ENCODE measurements around the gene MAML2.

Gene MAML2

DNA sequence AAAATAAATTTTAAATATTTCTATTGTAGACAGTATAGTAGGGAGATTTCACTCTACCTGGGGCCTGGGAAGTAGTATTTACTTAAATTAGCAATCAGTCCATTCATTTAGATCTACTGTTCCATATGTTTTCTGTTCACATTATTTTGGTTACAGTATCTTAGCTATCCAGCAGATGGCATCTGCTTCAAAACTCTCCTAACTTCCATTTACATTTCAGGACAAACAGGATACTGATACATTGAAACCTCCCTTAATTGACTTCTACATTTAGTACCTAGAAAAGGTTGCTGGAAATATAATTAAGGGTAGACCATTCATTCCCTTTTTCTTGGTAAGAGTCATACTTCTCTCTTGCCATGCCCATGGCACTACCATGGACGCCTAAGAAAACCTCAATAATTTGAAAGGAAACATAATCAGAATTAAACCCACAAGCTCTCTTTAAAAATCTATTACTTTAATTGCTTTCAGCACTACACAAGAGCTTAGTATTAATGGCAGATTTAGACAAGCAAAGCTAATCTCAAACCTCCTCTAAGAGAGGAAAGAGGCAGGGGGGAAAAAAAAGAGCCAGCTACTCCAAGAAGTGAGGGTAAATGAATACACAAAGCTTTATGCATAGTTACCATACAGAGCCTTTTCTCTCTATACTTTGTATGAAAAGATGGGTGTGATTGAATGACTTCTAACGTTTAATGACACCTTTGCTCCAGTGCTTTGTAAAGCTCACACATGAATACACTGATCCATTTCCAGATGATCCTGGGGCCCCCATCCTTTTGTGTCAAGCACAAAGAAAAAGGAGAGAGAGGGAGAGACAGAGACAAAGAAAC is 287.9 kb downstream of the MAML2 start:
- DNase-seq: no peak

DNA sequence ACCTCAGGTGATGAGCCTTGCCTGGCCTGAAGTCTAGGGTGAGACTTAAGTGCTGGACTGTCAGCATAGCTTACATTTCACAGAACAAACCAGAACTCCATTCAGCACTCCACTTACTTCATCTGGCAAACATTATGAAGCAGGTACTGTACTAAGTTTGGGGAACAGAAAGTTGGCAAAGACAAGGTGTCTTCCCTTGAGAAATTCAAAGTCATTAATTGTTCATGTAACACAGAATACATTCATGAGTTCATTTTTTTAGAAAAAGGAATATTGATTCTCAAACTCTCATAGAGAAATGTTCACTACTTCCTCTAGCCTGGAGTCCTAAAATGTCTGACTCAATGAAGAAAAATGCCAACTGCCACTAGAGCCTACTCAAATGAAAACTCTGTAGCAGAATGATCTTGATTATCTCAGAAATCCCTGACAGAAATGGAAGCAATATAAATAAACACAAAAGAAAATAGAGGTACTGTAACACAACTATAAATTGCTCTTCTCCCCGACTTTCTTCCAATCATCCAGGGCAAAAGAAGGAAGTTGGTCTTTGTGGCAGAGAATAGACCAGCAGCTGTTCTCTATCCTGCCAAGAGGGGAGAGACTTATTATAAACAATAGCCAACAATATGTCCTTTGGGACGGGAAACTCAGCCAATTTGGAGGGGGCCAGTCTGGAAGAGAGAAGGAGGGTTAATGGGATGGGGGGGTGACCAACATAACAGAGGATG is 289.9 kb downstream of the MAML2 start:
- no peak for DNase-seq

DNA sequence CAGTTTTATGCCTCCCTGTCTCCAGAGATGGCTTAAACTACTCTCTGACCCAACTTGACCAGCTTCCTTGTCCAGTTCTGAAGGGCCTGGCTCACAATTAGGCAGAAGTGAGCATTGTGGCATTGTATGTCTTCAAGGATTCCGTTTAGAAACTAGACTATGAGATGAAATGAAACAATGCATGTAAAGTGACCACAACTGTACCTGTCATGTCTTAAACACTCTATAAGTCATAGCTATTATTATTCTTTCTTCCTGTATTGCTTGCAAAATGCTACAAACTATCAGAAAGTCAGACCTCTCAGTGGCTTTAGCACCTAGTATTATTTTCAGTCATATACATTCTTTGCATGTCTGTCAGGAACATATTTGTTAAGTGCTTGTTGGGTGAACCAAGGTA is 291.2 kb downstream of the MAML2 start:
- DNase-seq: no peak

DNA sequence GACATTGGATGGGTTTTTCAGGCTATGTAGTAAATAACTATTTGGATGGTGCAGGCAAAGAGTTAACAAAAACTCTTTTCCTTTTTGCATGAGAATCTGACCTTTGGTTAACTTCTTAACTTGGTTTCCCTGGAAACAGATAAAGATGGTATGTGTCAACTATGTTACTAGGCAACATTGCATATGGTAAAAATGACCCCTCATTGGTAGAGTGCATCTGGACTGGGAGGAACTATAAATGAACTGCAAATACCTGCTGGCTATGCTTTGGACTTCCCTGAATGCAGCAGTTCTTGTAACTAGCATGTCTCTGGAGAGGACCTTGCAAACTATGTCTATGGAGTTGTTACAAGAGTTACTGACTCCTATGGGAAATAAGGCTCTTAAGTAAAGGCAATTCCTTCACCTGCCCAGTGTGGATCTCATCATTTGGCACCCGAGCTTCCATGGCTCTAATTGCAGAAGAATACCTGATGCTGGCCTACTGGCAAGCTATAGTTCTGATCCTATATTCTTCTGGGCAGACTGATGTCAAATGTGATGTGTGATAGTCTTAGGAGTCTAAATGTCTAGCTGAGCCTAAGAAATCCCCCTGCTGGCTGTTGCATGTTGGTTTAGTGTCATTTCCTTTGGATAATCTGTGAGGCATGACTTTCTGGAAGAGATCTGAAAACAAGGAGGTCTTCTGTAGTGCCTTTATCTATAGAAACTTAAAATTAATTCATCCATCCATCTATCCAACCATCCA is 292.4 kb downstream of the MAML2 start:
- DNase-seq: no peak

DNA sequence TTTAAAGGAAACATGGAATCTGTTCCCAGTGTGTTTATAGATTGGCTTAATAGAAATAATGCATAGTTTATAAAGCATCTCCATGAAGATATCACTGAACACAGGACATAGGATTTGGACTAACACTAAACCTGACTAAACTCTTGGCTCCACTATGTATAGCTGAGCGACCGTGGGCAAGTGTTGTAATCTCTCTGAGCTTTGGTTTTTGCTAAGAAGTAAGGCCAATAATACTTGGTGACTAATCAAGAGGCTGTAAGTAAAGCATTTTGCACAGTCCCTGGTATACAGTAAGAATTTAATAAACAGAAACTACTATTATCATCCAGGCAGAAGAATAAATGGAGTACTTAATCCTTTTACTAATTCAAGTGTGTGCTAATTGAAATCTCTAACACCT is 293.6 kb downstream of the MAML2 start:
- no peak for DNase-seq

DNA sequence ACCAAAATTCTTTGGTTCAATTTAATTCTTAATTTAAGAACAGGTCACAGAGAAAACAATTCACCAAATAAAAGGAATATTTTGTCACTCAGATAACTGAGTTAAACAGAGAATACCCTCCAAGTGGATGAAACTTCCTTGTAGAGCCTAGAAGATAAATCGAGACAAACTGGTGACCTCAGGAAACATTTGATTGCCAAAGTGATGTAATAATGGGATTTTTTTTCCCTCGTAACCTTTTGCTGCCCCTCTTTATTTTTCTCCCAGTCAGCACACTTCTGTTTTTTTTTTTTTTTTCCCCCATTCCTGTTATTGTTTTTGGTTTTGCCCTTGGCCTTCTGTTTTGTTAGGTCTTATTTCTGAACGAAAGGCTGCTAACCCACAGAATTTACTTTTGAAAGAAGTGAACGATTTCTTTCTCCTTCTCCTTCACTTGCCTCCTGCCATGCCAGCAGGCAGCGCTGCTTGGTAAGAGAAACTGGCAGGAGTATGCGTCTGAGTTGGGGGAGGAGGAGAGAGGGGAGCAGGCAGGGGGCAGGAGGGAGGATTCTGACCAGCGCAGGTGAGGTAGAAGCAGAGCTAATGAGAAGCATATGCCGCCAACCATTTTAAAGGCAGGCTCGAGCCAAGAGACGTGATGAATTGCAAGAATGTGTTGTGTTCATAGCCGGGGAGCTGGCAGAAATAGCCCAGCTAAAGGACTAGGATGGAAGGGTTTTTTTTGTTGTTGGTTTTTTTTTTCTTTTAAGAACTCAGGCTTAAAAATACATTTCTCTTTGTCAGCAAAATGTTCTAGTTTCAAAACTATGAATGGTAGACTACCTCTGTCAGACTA is 297.2 kb downstream of the MAML2 start:
- no peak for DNase-seq

DNA sequence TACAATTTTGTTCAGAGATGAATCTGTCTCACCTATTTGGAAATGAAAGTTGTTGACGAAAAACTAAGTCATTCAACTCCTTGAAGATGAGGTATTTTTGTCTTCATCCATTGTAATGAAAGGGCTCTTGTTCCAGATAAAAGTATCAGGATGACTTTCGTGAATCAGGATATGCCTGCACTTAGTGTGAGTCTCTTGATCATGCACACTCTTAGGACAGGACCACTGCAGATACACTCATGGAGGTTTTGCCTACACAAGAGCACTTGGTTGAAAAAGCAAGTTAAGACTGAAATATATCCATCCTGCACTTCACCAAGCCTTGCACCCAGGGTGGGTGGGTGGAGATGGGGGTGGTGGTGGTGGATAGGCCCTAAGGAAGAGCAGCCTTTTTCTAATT is 298.2 kb downstream of the MAML2 start:
- no peak for DNase-seq

DNA sequence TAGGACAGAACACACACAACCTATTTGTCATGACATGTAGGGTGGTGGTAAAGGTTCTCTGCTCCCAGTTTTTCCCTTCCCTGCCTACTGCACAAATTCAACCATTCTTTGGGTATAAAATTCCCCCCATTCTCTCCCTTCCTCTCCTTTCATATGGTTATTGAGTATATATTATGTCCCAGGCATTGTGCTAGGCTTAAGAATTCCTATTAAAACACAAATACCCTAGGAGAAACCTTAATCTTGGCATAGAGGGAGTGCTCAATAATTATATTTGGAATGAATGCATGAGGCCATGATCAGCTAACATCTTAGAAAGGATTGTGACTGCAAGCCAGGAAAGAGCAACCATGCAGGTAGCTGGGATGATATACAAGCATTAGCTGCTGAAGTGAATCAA is 298.7 kb downstream of the MAML2 start:
- DNase-seq: no peak

DNA sequence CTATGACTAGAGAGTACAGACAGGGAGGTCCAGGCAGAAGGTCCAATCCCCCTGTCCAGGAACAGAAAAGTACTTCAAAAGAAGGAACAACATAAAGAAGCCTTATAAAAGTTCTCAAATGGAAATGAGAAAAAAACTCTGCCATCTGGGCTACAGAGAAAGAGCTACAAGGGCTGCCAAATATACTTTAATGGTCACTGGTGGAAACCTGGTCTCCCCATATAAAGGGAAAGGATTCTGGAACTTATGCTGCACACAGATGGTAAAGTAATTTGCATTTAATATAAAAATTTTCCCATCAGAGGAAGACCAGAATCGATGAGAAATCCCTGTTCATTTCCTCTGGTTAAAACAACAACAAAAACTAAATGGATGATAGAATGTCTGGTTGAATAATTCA is 299.7 kb downstream of the MAML2 start:
- no peak for DNase-seq

DNA sequence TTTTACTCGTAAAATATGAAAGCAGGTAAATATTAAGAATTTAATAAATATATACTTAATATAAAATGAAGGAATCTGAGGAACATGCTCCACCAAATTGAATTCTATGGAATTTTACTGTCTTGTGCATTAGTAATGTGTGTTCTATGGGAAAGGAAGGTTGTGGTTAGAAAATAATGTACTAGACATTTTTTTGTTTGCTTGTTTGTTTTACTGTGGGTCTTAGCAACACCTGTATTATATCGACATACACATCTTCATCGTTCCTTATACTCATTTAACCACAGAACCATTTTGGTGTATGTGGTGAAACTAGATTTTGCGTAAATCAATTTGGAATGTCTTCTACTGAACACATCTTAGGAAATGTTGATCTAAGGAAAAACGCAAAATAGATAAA is 304.9 kb downstream of the MAML2 start:
- no peak for DNase-seq

DNA sequence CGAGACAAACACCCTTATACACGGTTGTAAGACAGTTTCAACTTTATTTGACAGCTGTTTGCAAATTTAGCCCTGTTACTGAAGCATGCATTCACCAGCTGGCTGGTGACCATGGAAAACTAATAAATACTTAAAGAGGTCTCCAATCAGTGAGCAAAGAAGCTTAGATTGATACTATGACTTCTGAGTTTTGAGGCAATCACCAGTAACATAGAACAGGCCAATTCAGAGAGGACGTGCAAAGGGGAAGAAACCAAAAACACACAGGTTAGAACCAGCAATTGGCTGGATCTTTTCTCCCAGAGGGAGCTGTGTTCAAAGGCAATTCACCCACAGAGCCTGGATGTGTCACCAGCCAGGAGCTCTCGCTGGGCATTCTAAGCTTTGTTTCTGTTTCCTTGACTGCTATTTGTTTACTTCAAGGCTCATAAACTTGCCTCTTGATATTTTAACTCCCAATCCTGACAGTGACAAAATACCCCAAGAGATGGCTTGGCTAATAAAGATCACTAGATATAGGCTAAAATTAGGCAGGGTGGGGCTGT is 305.5 kb downstream of the MAML2 start:
- DNase-seq: no peak

DNA sequence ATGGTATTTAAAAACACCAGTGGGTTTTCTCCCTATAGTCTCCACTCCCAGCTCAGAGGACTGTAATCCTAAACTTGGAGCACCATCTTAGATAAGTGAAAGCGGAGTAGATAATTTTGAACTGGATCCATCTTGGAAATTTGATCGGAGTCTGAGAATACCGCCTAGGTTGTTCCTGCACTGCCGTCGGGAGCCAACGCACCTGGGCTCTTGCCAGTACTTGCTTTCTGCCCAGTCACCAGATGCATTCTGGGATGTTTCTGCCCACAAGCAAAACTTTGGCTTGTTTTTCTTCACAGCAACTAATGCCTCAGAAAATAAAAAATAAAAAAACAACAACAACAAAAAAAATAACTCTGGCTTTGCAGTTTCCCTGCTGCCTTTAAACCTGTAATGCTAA is 306.1 kb downstream of the MAML2 start:
- no peak for DNase-seq

DNA sequence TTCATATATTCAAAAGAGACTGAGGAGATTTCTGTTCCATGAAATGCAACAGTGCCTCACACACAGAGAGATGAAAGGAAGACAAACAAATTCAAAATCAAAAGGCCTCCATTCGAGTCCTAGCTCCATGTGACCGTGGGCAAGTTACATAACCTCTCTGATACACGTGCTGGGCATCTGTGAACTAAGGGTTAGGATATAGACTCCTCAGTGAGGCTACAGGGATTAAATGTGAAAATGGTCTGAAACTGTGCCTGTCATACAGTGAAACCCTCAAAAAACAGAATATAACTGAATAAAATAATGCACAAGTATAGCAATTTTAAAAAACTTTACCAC is 307.3 kb downstream of the MAML2 start:
- DNase-seq: no peak

DNA sequence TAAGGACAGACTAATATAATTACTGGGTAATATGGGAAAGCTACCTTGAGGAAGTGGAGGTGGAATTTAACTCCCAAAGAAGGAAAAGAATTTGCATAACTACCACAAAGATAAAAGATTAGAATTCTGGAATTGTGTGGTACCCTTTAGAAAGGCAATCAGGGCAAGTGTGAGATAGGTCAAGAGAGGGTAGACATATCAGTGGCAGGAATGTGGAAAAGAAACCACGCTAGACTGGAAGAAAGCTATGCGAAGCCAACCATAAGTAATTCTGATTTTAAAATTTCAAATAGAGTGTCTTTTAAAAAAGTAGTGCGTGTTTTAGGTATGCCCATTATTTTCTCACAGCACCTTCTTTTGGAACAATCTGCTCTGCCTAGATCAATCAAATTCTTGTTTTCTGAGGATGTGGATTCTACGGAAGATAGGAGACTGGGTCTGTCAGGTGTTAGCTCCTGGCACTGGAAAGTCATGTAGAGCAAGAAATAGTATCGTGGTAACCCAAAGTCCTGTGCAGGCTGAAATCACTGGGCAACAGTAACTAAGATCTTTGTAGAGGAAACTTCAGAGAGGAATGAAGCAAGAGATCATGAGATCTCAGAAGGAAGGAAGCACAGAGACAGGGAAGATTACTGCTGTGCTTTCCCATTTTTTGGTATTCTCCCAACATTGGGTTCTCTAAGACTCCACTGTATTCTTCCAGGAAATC is 307.8 kb downstream of the MAML2 start:
- DNase-seq: no peak

DNA sequence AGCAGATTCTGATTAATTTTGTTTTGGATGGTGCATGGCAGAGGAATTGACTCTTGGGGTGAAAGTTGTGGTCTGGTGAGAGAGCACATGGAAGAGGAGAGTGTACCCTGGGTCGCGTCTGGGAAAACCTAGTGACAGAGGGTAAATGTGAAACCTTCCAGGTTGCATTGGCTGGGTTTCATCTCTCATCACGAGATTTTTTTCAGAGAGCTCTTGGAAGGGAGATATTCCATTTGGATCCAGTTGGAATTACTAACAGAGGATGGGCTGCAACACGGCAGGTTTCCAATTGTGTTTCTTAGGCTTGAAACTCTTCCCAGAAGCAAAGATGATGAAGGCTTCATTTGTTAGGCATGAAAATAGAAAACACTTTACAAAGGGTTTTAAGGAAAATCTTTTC is 309.4 kb downstream of the MAML2 start:
- no peak for DNase-seq

DNA sequence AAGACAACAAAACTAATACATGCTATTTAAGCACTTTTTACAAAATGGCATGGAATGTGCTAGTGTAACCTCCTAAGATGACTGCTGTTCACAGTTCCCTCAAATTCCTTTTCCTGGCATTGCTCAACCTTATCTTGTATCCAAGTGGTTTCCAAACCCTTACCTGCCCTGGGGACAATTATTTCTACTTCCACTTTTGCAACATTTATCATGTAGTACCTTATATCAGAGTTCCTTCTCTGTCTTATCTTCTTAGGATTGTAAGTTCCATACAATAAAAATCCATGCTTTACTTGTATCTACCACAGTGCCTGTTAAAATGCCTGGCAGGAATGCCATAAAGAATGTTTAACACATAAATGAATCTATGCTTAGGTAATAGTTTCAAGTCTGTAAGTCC is 309.9 kb downstream of the MAML2 start:
- DNase-seq: no peak

DNA sequence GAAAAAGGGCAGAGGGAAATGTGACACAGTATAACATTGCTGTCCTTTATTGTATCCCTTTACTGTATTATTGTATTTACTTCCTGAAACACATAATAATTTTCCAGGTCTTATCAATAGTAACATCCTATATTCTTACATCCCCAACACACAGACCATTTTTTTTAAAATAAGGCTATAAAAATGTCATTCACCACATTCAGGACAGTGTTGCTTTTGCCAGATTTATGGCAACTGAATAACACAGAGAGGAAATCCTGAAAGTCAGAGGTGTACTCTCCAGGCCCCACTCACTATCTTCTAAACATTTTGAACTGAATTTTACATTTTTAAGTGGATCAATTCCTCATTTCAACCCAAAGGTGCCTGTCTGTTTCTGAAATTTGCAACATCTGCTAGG is 314.2 kb downstream of the MAML2 start:
- DNase-seq: no peak

DNA sequence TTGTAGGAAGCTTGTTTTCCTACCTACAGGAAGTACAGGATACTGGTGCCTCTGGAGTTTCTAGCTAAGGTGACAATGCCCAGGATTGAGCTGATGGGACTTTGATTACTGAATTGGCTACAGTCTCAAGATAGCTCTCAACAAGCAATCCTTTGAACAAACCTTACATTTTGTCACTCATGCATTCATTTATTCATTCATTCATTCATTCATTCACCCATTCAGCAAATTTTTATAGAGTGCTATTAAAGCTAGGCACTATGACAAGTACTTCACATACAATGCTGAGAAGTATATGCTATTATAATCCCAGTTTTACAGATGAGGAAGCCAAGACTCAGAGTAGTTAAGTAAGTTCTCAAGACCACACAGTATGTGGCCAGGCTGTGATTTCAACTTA is 316.0 kb downstream of the MAML2 start:
- no peak for DNase-seq

DNA sequence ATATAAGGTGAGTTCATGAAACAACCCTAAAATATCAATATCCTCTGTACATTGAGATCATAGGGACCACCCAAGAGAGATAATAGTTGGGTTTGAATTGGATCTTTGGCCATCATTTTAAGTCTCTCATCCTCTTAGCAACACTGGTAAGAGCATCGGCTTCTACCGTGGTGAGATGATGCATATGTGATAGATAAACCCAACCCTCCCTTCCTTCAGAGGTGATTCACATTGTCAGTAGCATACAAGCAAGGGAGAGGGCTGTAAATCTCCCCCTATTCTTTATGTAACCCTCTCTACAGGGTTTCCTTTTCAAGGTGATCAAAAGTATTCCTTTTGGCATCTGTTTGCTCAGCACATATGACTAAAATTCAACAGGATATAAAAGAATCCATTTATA is 316.7 kb downstream of the MAML2 start:
- no peak for DNase-seq

DNA sequence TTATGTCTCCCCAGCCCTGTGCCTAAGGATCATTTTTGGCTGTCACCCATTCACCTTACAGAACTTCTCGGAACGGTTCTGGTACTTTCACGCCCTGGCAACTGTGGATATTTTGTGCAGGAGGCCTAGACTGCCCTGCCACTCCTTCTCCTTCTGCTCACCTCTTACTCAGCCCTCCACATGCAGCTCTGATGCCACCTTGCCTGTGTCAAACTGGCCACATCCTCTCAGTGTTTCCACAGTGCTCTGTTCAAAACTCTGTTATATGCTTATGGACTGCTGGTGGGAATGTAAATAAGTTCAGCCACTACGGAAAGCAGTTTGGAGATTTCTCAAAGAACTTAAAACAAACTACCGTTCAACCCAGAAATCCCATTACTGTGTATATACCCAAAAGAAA is 318.3 kb downstream of the MAML2 start:
- DNase-seq: no peak

DNA sequence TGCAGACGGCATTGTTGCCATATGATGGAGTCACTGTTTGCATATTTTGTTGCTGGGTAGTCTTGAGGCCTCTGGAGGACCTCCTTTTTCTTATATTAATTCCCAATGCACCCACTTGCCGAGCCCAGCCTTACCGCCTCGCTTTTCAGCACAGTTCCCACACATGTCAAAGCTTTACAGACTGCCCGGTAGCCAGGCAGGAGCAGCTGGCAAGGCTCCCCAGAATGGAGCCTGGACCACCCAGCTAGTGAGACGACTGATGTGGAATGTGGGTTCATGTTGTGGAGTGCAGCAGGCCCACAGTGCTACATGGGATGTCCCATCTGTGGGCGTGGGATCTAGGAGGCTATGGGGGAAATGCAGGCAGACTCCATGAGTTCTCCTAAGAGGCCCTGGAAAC is 319.7 kb downstream of the MAML2 start:
- DNase-seq: no peak

Data from effector CD8-positive, alpha-beta T cell (primary cell).